Breast epithelium (tissue), 3 donors: ENCODE data around the gene GPX1.

Experiments
- POLR2A ChIP-seq: fragments of 450-650 bp; IDR thresholded peaks from one replicate; pipeline ENCODE4 v1.6.1; 2016; ENCODE audit warnings: antibody characterized with exemption, mild to moderate bottlenecking, moderate library complexity
- POLR2AphosphoS5 ChIP-seq, 3 donors: sonication (generic); formaldehyde crosslinking; IDR thresholded peaks; one replicate each; pipeline ENCODE4 v1.6.1; 2017; ENCODE audit warnings: antibody characterized with exemption in 3 of 3
- TF ChIP-seq, protein P1 (sequence below), 3 donors: fragments of 450-650 bp; IDR thresholded peaks; one replicate each; pipeline ENCODE4 v1.5.1; 2016 to 2017; ENCODE audit warnings: antibody characterized with exemption in 3 of 3, mild to moderate bottlenecking in 3 of 3, moderate library complexity in 3 of 3

DNA sequence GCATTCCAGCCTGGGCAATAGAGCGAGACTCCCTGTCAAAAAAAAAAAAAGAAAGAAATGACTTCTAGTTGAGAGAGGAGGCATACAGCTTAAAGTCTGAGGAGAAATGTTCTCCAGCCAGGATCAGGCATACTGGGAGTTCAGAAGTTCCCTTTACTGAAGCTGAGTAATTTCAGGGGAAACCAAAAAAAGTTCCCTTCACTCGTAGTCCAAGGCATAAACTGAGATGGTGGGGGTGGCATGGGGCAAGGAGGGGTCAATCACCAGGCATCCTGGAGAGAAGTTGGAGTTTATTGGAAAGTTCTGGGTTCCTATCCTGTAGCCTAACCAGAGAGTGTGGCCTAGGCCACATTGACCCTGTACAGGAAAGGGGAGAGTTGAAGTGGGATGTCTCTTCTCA lies 5.9 kb downstream of the GPX1 start:
- TF ChIP-seq POLR2A, result no peak
- TF ChIP-seq, protein P1, sequence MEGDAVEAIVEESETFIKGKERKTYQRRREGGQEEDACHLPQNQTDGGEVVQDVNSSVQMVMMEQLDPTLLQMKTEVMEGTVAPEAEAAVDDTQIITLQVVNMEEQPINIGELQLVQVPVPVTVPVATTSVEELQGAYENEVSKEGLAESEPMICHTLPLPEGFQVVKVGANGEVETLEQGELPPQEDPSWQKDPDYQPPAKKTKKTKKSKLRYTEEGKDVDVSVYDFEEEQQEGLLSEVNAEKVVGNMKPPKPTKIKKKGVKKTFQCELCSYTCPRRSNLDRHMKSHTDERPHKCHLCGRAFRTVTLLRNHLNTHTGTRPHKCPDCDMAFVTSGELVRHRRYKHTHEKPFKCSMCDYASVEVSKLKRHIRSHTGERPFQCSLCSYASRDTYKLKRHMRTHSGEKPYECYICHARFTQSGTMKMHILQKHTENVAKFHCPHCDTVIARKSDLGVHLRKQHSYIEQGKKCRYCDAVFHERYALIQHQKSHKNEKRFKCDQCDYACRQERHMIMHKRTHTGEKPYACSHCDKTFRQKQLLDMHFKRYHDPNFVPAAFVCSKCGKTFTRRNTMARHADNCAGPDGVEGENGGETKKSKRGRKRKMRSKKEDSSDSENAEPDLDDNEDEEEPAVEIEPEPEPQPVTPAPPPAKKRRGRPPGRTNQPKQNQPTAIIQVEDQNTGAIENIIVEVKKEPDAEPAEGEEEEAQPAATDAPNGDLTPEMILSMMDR (IDR thresholded peaks at IDR 0.05), result no peak
- no peak for TF ChIP-seq POLR2AphosphoS5 (IDR thresholded peaks at IDR 0.05)
